Stimulated activated CD4-positive, alpha-beta T cell treated with anti-CD3 and anti-CD28 coated beads, Interleukin-12 subunit alpha, Interleukin-12 subunit beta, amount 100 ng/mL, for 4 hours (primary cell): ENCODE measurements around the gene MAB21L4.

Experiments used
- DNase-seq: peaks from one replicate; pipeline ENCODE4 v3.0.0-alpha.2; 2020

Gene MAB21L4

GRCh38 chr2:240922982-240923537, 27.1 kb upstream of the MAB21L4 start:
- no peak for DNase-seq

DNA sequence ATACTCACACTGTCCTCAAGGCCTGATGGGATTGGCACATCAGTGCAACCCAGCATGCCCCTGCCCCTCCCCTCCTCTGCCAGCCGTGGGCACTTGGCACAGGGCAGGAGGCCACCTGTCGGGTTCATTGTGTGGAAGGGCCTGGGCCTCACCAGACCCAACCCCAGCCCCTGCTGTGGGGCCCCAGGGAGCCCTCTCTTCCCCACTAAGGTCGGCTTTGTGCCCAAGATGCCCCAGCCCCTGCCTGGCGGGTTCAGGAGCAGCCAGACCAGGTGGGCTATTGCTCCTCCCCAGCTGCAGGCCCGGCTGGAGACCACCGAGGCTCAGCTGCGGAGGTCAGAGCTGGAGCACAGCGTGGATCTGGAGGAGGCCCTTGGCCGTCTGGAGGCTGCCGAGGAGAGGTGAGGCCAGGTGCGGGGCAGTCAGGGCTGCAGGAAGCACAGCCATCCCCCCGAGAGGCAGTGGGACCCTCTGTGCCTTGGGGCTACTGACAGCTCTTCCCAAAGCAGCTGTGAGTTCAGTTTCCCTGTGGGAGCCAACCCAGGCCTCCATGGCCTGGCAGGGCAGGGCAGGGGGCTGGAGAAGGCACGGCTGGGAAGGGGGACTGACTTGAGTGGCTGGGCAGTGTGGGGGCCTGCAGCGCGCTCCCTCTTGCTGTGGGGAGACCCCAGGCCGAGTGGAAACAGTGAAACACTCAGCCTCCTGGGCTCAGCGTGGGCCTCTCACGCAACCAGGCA, 26.5 kb upstream of the MAB21L4 start:
- no peak for DNase-seq

DNA sequence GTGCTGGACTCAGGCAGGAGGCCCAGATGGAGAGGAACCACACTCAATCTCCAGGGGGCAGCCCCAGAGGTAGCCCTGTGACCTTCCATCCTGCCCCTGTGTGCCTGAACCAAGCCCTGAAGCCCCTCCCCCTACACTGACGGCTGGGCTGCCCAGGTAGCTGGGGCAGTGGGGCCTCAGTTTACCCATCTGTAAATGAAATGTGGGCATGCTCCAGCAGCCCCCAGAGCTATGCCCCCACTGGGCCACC, 26.0 kb upstream of the MAB21L4 start:
- DNase-seq, result no peak

- no peak for DNase-seq
These were observed 25.5 kb upstream of the MAB21L4 start for GRCh38 chr2:240921311-240921994.

DNA sequence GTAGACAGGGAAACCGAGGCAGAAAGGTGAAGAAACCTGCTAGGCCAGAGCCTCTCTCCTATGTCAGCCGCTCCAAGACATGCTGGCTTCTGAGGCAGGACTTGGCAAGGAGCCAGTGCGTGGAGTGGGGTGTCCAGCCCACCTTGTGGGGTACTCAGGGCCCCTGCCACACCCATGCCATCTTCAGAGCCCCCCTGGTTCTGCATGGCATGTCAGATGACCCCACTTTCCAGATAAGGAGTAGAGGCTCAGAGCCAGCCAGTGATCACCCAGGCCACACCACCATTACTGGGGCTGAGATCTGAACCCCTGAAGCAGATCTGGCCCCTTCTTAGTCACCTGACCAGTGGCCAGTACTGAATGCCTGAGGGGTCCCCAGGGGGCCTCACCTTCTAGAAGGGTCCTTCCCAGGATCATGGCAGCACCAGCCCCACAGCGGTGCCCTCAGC, 24.9 kb upstream of the MAB21L4 start:
- DNase-seq, result no peak

GRCh38 chr2:240919786-240920782, 24.1 kb upstream of the MAB21L4 start:
- no peak for DNase-seq

GRCh38 chr2:240919161-240919781, 23.3 kb upstream of the MAB21L4 start:
- DNase-seq, result no peak

DNA sequence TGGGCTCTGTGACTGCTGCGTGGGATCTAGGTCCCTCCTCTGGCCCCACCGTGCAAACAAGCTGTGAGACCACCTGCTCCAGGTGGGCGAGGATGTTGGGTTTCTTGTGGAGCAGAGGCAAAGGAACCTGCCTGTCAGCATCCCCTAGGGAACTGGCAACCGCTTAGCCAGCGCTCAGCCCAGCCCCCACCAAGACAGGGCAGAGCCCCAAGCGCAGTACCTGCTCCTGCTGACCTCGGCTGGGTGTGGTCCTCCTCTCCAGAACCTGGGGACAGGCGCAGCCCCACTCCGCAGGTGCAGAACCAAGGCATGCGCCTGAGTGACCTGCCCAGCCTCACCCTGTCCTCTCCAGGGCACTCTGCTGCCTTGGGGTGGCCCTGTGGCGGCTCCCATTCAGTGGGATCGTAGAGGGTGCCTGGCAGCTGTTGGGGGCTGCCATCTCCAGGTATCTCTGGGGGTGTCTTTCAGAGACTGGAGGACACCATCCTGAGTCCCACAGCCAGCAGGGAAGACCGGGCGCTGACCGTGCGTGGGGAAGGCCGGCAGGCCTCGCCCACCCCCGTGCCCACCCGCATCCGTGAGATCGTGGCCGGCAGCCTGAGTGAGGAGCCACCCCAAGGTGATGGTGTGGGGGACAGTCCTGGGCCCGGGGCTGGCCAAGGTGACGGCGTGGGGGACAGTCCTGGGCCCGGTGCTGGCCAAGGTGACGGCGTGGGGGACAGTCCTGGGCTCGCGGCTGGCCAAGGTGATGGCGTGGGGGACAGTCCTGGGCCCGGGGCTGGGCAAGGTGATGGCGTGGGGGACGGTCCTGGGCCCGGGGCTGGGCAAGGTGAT, 22.5 kb upstream of the MAB21L4 start:
- no peak for DNase-seq

DNA sequence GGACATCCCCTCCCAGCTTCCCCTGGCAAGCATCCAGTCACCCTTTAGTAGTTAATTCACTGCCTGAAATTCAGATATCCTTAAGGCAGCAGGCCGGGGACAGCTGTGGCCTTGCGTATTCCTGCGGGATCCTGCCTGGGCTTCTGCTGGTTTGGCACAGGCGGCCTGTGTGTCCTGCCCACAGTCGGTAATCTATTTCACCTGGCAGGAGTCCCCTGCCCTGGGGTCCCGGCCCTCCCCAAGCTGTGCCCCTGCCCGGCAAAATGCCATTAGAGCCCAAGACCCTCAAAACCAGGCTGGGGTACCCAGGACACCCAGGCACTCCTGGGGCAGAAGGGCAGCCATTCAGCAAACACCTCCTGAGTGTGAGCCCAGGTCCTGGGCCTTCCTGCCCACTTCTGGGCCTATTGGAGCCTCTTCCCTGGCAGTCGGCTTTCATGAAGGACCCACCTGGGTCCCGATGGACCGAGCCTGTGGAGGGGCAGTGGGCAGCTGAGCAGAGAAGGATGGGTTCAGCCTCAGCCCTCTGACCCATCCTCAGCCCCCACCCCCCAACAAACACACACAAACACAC, 21.8 kb upstream of the MAB21L4 start:
- DNase-seq, result no peak

GRCh38 chr2:240917009-240917683, 21.2 kb upstream of the MAB21L4 start:
- DNase-seq, result no peak

- no peak for DNase-seq
These were observed 20.6 kb upstream of the MAB21L4 start for GRCh38 chr2:240916571-240917008.

DNA sequence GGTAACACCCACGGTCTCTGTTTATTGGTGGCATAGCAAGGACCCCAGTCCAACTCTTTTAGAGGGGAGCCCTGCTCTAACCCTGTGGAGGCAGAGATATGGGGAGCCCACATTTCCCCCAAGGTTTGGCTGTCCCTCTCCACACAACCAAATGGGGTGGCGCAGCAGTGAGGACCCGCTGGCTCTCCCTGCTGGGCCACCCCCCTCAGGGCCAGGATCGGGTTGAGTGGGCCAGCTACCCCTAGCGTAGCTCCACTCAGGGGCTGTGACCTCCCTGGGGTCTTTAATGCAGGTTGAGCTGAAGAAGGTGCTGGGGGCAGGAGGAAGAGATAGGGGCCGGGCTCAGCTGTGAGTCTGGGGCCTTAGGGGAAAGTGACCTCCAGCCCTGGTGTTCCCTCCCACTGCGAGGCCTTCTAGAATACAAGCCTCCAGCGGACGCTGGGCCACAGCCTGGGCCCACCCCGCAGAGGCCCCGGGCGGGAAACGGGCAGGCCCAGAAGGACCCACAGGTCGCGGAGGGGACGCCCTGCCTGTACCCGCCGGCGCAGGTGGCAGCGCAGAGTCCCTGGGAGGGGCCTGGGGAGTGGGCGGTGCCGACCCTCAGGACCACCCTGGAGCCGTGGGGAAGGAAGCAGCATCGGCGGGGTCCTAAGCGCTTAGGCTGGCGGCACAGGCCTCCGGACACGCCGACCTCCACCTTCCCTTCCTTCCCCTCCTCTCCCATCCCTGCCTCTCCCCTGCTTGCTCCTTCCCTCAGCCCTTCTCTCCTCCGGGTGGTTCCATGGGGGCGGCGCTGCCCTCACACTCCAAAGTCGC, 19.8 kb upstream of the MAB21L4 start:
- DNase-seq, result no peak

DNA sequence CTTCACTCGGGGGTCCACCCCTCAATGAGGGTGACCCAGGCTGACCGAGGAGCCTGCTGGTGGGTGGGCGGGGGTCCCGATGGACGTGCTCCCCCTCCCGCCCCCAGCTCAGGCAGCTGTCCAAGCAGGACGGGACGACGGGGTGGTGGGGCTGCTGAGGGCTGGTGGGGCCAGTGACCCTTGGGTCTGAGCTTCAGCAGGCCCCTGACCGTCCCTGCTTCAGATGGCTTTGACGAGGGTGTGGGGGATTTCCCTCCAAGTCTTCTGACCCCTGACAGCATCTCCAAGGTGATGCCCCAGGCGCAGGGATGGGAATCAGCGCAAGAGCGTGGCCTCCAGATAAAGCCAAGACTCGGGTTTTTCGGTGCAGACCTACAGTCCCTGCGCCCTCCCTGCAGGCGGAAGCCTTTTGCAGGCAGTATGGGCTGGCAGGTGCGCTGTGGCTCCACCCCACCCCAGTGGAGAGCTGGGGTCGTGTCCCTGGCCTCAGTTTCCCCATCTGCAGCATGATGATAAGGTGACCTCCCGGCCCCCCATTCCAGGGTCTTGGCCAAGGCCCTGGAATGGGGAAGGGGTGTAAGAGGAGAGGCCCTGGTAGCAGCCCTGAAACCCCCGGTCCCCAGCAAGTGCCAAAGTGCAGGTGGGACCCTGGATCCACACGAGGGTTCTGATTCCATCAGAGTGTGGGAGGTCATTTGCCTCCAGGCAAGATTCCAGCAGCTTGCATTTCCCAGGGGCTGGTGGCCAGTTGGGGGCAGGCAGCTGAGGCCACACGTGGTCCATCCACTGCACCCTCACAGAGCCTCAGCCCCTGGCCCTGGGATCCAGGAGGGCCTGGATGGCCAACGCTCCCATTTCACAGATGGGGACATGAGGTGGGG, 18.9 kb upstream of the MAB21L4 start:
- no peak for DNase-seq

DNA sequence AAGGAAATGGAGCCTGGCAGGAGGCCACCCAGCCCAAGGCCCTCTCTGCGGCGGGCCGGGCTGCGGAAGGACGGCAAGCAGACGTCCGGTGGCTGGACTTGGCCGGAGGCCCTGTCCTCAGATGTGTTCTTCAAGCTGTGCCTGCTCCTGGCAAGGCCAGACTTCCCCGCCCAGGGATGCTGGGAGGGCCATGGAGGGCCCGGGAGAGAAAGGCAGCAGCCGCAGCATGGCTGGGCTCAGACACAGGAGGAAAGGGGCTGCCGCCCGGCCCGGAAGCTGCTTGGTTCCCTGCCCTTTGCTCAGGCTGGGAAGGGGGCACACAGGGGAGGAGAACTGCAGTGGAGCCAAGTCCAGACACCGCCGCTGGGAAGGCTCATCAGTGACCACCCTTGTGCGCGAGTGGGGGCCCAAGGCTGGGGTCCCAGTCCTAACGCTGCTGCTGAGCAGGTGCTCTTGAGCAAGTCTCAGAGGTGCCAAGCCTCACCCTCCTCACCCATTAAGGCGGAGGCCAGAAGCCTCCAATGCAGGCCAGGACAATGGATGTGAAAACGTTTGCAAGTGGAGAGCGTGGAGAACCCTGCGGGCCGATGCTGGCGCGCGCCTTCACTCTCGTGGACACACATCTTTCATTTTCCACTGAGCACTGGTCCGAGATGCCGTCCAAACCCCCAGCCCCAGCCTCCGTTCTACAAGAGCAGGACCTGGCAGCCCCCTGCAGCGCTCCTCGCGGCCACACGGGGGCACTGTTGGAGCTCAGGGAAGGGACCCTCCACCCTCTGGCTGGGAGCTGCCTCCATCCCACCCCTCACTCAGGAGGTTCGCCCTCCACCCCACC, 18.1 kb upstream of the MAB21L4 start:
- peak; percentile 62 for DNase-seq

DNA sequence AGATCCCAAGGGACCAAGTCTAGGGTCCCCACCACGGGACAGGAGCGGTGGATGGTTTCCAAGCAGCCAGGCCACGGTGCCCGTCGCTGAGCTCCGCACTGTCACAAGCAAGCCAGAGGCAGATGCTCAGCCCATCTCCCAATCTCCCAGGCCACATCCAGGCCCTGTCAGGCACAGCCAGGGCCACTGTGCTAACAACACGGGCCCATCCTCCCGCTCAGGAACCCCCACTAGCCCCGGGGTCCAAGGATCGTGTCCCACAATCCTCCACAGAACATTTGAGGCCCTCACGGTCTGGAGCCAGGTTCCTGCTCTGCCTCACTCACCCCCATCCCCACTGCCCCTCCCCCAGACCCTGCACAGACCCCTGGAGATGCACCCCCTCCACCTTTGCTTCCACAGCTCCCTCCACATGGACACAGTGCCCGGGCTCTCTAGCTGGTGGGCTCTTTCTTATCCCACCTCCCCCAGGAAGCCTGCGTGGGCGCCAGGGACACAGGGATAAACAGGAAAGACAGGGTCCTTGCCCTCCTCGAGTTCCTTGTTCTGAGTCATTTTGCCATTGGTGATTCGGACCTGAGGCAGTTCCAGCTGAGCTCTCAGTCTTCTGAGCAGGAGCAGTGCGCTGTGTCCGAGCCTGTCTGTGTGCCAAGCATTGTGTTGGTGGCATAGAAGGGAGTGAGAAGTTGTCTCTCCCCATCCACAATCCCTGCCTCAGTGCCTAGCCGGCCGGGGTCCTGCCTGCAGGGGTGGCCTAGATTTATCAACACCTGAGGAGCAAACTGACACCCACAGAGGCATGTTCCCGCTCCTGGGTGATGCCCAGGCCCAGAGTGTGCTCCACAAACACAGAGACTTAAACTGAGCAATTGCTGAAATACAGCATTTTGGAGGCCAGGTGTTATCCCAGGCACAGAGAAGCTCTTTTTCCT, 17.2 kb upstream of the MAB21L4 start:
- DNase-seq, result no peak

DNA sequence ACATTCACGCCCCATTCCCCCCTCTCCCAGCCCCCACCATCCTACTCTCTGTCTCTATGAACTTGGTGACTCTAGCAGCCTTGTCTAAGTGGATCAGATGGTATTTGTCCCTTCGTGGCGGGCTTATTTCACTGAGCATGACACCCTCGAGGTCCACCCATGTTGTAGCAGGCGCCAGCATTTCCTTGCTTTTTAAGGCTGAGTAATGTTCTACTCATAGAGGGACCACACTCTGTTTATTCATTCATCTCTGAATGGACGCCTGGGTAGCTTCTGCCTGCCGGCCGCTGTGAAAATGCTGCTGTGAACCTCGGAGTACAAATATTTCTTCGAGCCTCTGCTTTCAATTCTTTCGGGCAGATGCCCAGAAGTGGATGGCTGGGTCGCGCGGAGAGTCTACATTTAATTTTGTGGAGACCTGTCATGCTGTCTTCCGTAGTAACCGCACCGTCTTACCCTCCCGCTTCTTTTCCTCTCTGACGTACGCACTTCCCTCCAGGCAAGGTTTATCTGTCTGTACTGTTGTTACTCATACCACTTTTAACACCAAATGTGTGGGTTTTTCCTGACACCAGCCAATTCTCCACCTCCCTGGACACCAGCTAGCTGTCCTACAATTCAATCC, 15.8 kb upstream of the MAB21L4 start:
- DNase-seq, result no peak
